NCI-H2227 (cell line): ENCODE measurements around the gene ZNF862.
"Not testable (repeated sequence)": the region's sequence is repeated elsewhere in the genome, so short reads cannot be mapped to it uniquely, and the experiment has no call there.

Experiments used
- DNase-seq: peaks from one replicate; lab custom pipeline; 2025; ENCODE audit not compliant: unreplicated experiment; lab: John Stamatoyannopoulos, UW

Gene ZNF862

DNA sequence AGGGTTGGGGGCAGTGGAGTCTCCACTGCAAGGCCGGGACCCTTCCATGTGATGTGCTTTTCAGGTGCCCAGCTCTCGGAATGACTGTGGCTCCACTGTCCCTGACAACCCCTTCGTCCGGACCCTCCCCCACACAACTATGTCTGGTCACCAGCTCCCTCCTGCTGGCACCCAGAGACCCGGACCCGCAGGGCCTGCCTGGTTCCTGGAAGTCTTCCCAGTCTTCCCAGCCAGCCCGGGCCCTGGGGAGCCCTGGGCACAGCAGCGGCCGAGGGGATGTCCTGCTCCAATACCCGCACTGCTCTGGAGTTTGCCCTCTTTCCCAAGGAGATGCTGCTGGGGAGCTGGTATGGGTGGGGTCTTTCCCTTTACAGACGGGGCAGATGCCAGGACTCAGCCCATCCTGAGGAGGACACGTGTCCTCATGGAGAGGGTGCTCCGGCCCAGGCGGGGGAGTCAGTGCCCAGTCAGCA lies 41.1 kb downstream of the ZNF862 start:
- no peak for DNase-seq

- no peak for DNase-seq
Measured at GRCh38 chr7:149879766-149880637, 41.8 kb downstream of the ZNF862 start.

DNA sequence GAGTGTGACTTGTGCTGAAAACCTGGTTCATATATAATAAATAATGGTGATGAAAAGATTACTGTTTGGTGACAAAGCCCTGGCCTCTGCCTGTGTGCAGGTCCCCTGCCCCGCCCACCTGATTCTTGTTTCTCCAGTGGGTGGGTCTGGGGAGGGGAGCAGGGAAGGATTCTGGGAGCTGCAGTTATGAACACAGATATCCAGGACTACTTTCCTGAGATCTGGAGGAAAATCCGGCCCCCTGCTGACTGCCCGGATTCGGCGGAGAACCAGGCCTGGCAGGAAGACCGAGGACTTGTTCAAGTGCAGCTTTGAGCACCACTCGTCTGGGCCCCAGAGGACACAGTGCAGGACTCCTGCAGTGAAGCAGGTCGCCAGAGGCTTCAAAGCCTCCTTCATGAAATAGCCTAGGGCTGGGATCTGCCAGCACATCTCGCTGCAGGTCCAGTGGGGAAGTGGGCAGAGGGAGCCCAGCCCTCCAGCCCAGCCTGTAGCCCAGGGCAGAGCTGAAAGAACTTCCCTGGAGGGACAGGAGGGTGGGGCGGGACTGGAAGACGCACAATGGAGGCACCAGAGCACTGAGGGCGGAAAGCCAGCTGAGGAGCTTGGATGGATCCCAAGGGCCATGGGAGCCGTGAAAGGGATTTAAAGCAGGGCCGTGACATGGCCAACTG lies 42.6 kb downstream of the ZNF862 start:
- peak; percentile 41 for DNase-seq

DNA sequence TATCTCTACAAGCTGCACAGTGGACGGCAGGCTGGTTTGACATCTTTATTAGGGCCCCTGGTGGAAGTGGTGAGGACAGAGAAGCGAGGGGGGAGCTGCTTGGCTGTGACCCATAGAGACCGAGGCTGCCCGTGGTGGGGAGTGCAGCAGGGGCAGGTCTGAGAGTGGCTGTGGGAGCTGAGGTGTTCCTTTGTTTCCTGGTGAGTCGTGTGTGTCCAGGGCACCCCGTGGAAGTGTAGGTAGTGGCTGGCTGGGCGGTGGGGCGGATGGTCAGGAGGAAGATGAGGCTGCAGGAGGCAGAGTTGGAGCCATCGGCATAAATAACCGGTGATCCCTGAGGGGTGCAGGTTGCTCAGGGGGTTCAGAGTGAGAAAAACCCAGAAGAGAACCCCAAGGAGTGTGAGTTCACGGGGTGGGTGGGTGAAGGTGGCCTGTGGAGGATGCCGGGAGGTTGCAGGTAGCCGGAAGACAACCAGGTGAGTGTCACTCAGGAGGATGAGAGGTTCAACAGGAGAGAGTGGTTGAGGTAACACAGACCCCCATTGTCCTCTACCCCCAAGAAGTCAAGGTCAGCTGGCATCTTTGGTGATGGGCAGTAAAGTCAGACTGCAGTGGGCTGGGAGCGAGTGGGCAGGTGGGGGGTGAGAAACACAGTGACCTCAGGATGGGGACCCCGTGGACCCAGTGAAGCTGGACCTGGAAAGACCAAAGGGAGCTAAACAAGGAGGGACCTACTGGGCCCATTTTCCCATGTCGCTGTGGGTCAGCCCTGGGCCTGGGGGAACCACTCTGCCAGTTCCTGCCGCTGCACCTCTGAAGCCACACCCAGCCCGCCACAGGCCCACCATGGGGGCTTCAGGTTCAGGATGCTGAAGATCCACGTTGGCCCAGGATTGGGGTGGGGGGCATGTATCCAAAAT lies 43.4 kb downstream of the ZNF862 start:
- DNase-seq, result no peak

- DNase-seq, result no peak
Measured at GRCh38 chr7:149882248-149883047, 44.3 kb downstream of the ZNF862 start.

GRCh38 chr7:149883048-149883438 lies 44.9 kb downstream of the ZNF862 start:
- no peak for DNase-seq

GRCh38 chr7:149883452-149883861 lies 45.3 kb downstream of the ZNF862 start:
- peak; percentile 74 for DNase-seq

GRCh38 chr7:149884016-149884415 lies 45.8 kb downstream of the ZNF862 start:
- DNase-seq, result no peak

GRCh38 chr7:149884541-149884940 lies 46.4 kb downstream of the ZNF862 start:
- DNase-seq, result no peak

DNA sequence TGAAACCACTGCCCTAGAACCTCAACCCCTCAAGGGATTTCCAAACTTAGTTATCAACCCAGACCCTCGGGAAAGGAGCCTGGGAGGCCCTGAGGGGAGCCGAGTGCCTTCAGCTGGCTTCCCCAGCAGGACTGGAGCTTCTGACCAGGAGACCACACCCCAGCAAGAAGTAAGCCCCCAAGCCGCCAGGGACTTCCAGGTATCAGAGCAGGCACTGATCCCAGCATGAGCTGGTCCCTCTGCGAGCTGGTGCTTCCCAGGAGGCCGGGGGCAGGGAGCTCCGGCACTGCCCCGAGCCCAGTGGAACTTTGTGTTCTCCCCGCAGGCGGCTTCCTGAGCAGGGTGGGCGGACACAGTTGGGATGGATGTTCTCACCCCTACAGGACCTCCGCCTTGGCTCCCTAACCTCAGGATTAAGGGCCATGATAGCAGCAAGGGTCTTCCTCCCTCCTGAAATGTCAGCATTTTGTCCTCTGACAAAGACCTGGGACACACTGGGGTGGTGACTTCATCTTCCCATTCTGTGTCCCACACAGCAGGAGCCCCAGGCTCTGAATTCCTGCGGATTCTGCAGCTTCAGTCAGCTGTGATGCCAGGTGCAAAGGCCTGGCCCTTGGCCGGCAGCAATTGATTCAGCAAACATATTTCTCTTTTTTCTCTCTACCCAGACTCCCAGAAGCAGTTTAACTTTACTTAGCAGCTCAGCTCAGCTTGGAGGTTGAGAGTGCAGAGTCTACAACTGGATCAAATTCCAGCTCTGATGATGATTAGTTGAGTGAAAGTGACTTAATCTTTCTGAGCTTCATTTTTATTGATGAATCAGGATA lies 47.2 kb downstream of the ZNF862 start:
- DNase-seq, result no peak

DNA sequence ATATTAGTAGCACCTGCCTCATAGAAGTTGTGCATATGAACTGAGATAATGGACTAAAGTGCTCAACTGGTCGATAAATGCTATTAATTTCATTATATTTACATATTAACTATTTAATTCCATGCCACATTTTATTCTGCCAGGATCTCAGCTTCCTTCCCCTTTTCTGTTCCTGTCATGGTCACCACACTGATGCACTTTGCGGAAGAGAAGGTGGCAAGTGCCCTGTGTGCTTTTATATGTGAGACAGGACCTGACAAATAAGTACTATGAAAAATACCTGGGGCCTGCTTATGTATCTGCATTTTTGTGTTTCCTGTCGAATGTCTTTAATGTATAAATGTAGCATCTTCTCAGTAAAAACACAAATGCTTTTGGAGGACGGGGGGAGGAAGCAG lies 47.8 kb downstream of the ZNF862 start:
- DNase-seq, result no peak

DNA sequence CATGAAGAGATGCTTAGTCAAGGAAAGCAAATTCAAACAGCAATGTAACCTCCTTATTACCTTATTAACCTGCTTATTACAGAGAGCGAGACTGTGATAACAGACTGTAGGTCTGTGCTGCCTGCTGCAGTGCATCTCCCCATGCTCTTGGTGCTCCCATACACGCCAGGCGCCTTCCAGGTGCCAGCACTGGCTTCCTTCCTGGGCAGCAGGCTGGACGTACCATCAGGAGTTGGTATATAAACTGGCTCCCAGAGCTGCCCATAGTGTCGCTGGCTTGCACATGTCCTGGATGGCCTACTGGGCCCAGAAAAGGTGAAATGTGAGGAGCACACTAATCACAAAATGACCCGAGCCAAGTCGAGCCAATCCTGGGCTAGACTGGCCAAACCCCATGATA lies 49.1 kb downstream of the ZNF862 start:
- no peak for DNase-seq

GRCh38 chr7:149890715-149891114 lies 52.5 kb downstream of the ZNF862 start:
- DNase-seq, result not testable (repeated sequence)

DNA sequence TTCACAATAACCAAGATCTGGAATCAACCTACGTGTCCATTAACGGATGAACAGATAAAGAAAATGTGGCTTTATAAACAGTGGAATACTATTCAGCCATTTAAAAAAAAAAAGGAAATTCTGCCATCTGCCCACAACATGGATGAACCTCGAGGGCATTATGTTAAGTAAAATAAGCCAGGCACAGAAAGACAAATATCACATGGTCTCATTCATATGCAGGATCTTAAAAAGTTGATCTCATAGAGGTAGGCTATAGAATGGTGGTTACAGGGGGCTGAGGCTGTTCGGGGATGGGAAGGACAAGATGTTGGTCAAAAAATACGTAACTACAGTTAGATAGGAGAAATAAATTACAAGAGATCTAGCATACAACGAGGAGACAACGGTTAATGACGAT lies 56.8 kb downstream of the ZNF862 start:
- DNase-seq, result not testable (repeated sequence)

DNA sequence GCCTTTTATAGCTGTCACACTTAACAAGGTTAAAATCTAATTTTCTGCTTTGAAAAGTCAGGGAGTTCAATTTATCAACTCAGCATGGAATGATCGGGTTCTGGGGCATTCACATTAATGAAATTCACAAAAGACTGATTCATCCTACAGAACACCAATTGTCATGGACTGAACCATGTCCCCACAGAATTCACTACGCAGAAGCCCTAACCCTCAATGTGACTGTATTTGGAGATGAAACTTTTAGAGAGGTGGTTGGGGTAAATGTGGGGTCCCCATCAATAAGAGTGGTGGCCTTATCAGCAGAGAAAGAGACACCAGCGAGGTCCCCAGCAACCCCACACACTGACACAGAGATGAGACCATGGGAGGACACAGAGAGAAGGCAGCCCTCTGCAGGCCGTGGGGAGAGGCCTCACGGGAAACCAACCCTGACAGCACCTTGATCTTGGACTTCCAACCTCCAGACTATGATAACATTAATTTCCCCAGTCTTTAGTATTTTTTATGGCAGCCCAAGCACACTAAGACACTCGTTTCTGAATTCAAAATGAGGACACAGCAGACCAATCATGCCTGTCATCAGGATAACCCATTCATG lies 69.7 kb downstream of the ZNF862 start:
- not testable (repeated sequence) for DNase-seq

DNA sequence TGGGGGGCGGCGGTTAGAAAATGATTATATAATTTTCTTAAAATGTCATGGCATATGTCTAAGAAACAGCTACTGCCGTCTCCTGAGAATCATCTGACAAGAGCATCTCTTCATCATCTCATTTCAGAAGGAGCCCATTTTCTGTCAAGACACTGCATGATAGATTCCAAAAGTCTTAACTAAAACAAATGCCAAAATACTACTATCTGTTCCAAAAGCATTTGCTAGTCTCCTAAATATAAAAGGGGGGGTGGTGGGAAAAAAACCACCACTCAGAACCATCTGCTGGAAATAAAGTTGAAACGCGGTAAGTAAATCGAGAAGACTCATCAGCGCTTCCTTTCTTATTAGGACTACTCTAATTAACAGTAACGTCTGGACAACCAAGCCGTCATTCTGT lies 72.0 kb downstream of the ZNF862 start:
- DNase-seq, result not testable (repeated sequence)

GRCh38 chr7:149912126-149912525 lies 74.0 kb downstream of the ZNF862 start:
- not testable (repeated sequence) for DNase-seq
